Airway epithelial cell (primary cell): ENCODE results near the gene CARD16. TPM values are rescaled to one million over a fixed set of nuclear protein-coding genes. Genes with fewer than 3 reads are reported as not detected.

Experiments
- total RNA-seq: library from RNA; depleted of rRNA; stranded (reverse); fragments of >200 nt; gene quantifications from 2 replicates; pipeline ENCODE4 v1.2.3, GENCODE V29; 2015

CARD16 gene
- total RNA-seq: 0.42 and 0.85 TPM in 2 replicates

GRCh38 chr11:105044557-105045524, at the start of gene CARD16:
Gene CARD16, minus strand, starts transcription at chr11:105045335. Its CDS starts 38 bp downstream, at chr11:105045297.

GRCh38 chr11:105034813-105035620, 10.1 kb downstream of the CARD16 start, which contains the start of gene CASP1:
Gene CASP1, minus strand, starts transcription at chr11:105035144. Its CDS starts 31 bp downstream, at chr11:105035113.

GRCh38 chr11:105023003-105023402, 22.1 kb downstream of the CARD16 start, which contains the start of gene CASP5:
Gene CASP5, minus strand, starts transcription at chr11:105023168. Its CDS starts 32 bp downstream, at chr11:105023136.

Other genes with a start within 250 kb of the CARD16 start
- gene CASP12, start 146.9 kb downstream of the CARD16 start, total RNA-seq: not detected in 2 replicates
- gene CASP4, start 76.8 kb downstream of the CARD16 start, total RNA-seq: 77.1 and 88.7 TPM in 2 replicates
- not detected in 2 replicates for gene CASP5, start 22.2 kb downstream of the CARD16 start, total RNA-seq
- gene CASP1, start 10.2 kb downstream of the CARD16 start, total RNA-seq: 17.7 and 17.9 TPM in 2 replicates
- gene CARD18, start 94.4 kb upstream of the CARD16 start, total RNA-seq: 0.51 and 2.0 TPM in 2 replicates